NCI-H82 (cell line): Measurements from ENCODE around the gene PDGFC.

Source experiments
- DNase-seq: peaks from one replicate; lab custom pipeline; 2025; lab: John Stamatoyannopoulos, UW

The PDGFC gene

DNA sequence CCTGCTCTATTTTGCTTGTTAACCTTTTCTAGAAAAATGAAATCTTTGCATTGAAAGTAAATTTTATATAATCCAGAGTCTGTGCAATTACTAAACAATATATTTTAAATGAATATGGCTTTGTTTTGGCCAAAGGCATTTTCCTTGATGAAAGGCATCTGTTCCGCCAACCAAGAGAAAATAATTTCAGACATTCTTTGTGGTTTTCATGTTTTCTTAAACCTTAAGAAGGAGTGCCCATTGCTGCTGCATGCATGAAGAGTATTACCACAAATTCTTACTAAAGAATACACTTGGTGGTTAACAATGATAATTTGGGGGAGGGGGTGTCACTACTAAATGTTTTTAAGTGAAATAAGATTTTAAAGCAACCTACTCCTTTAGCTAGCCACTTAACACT lies 2.7 kb upstream of the PDGFC start:
- no peak for DNase-seq

GRCh38 chr4:156972379-156973015 lies 898 bp upstream of the PDGFC start:
- no peak for DNase-seq

DNA sequence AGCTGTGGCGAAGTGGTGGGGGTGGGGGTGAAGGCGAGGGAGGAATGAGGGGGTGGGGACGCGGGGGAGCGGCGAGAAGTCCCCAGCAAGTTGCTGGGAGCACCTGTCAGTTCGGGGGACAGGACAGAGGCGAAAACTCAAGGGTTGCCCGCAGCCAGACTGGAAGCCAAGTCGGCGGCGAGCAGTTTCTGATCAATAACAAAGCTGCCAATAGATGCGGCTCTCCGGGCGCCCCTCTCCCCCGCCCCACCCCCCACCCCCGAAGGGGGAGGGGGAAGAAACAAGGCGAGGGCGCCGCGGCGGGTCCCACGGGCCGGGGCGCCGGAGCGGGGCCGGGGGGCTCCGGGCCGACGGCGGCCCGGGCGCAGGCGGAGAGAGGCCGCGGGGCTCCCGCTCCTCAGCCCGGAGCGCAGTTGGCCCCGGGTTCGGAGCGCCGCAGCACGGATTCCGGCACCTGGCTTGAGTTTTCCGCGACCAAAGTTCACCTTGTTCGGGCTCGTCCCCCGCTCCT lies 379 bp downstream of the PDGFC start:
- DNase-seq: peak; percentile 54

GRCh38 chr4:156970501-156971164 lies 966 bp downstream of the PDGFC start:
- DNase-seq: peak; percentile 73

GRCh38 chr4:156969911-156970310 lies 1.7 kb downstream of the PDGFC start:
- peak; percentile 7 for DNase-seq

DNA sequence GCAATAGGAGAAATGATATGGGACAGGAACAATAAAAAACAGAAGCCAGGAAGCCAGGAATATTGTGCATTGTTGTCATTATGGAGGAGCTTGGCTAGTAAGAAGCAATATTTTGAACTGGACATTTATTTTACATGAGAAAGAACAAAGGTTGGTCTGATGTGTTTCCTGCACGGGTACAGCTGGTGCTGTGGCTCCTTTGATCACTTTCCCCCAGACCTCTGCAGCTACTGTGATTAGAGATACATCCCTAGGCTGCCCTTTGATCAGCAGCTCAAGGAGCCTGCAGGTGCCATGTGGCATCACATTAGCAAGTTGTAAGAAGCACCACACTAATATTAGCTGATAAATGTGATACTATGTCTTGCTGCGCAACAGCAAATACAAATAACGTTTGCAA lies 2.5 kb downstream of the PDGFC start:
- DNase-seq: peak; percentile 35

DNA sequence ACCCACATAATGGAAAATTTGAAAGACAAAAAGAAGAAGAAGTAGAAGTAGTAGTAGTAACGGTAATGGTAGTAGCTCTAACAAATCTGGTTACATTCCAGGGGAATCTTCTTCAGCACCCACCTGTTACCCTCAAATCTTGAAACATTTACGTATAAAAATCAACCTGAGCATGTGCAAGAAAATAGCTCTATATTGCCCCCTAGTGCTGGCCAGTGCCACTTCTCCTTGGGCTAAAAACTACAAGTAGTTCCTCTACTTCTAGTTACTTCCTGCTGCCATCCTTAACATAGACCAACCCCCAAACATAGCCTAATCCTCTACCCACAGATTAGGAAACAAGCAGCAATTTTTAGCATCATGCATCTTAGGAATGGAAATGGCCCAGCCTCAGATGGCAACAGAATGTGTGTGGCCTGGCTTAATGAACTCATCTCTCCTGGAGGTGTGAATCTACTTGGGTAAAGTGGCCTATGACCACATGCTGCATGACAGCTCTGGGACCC lies 3.1 kb downstream of the PDGFC start:
- DNase-seq: peak; percentile 78

DNA sequence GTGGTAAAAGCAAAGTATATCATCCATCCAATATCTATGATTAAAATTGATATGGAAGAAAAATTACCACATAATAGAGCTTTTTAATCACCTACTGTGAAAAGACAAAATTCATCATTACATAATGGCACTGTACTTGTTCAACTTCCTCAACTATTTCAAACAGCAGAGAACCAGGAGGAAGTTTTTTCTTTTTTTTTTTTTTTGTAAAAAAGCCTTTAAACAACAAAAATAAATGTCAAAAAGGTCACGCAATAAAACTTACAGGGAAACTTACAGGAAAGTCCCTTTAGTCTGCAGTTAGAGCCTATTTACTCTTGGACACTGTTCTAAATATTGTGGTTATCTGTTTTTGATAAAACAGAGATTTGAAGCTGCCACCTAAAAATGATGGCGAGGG lies 4.8 kb downstream of the PDGFC start:
- DNase-seq: no peak

GRCh38 chr4:156963419-156963818 lies 8.2 kb downstream of the PDGFC start:
- DNase-seq: no peak

DNA sequence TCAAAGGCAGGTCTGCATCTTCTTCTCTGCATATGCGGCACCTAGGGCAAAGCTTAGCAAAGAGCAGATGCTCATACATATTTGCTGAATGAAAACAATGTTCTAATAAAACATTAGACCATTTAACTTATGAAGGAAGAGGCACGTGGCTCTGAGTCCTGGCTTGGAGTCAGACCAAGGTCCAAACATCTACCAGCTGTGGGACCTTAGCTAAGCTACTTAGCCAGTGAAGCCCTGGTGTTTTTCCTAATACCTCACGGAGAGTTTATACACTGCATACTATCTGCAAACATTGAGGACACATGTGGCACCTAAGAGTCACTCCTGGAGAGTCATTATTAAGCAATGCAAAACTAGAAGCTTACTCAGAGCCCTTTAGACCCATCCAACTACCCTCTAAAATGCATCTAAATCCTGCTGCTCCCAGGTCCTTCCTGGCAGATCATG lies 9.0 kb downstream of the PDGFC start:
- peak; percentile 66 for DNase-seq

DNA sequence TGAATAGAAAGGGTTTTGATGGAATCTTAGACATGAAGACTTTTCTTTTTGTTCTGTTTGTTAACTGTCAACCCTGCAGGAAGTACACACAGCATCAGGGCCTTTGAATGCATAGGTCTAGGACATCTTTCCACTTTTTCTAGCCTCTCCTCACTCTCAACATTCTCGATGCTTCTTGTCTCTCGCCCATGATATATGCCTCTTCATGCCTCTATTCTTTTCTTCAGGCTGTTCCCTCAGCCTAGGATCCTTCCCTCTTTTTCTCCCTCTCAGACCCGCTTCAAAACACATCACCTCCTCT lies 9.6 kb downstream of the PDGFC start:
- no peak for DNase-seq

DNA sequence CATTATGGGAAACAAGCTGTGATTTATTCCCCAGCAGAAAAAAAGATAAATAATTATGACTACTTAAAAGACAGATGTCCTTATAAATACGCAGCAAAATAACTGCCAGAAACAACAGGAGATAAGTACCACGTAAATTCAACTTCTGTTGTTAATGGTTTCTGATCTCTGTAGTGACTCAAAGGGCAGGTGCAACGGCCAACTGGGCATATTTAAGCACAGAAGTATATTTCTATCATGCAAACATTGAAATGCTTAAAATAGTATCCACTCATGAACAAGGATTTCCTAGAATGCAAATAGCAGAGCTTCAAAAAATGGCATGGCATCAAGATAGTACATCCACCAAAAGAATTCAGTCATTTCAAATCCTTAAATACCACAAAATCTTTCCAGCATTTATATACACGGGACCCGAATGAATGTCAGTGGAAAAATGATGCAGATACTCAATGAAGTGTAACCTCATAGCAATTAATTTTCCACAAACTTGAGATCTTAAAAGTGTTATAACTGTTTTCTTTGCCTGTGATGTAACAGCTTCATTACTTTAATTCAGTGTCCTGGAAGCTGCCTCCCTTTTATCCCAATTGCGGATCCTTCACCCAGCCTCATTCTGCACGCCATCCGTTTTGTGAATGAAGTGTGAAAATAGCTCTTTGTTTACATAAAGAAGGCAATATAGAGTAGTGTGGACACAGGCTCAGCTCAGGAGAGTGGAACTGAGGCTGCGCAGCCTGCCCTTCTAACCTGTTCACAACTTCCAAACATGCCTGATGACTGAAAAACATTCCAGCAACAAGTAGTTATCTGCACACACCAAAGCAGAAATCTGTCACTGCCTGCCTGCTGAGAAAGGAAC lies 10.2 kb downstream of the PDGFC start:
- no peak for DNase-seq

DNA sequence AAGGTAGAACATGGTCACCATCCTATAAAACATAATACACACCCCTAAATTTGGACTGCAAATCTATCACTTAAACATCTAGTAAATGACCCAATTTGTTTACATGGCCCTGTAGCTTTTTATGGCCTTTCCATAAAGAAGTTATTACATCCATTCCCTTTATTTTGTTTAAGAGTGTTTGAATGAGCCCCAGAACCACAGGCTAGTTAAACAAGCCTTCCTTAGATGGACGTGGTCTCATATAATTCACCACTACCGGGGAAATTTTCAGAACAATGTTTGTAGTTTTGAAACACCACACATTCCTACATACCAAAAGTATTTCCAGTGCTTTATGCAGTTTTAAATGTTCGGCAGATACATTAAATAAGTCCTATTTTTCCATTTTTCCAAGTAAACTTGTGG lies 12.3 kb downstream of the PDGFC start:
- no peak for DNase-seq

DNA sequence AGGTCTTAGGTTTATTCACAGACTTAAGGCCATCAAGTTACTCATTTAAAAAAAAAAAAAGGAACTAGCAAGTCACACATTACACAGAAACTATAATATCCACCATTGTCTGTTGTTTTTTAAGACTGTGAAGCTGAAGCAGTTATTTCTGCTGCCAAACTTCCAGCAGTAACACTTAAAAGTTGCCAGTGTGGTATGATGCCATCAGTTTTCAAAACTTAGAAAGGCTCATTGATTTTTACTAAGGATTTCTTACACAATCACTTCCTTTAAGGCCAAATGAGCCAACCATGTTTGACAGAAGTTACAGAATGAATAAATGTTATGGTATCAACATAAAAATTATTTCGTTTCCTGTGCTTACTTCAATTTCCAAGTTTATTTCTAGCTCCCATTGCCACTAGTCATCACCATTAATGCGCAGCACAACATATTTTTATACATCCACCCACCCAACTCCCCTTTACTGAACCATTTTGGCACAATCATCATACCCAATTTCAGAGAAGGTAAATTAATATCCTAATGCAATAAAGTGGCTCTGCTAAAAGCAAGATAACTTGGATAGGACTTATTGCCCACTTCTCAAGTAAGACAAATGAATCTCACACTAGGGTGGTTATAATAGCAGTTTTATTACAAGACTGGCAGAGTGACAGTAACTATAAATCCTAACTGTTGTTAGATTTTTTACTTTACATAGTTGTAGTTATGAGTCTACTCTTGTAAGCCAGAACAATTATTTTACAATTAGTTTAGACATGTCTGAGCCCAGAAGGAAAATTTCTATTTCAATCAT lies 13.1 kb downstream of the PDGFC start:
- no peak for DNase-seq

- DNase-seq: no peak
These were observed 14.0 kb downstream of the PDGFC start for GRCh38 chr4:156957556-156957955.

DNA sequence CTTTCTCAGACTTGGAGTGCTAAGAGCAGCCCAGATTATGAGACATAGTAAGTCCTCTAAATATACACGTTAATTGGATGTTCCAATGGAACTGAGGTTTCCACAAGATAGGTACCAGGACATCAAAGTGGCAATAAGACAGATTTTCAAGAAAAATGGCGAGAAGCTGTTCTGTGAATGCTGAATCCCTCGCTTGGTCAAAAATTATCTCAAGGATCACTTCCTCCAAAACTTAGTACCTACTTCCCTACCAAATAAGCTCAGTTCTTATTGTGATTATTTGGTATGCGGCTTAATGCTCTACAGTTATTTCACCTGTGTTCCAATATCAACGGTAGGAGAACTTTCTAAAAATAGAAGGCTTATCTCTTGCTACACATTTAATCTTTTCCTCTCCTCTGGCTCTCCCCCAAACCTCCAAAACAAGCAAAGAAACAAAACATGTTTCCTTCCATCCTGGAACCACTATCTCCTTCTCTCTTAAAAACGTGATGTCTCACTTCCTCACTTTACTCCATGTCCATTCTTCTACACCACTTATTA lies 14.7 kb downstream of the PDGFC start:
- no peak for DNase-seq

- no peak for DNase-seq
These were observed 15.2 kb downstream of the PDGFC start for GRCh38 chr4:156956359-156956758.

- DNase-seq: peak; percentile 51
These were observed 17.0 kb downstream of the PDGFC start for GRCh38 chr4:156954587-156954986.

DNA sequence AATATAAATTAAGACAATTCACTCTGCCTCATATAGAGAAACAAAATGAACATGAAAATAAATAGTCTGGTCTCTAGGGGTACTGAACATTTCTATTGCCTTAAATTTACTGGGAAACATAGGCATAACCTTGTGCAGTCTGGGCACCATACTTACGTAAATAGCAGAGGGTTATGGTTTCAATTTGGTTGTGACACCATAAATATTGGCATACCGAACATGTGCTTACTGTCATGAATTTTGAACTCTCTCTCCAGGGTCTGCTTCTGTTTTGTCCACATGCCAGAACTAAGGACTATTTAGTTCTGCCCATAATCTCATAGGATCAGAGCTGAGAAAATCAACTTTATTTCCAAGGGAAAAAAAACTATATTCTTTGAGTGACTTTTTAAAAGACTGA lies 17.6 kb downstream of the PDGFC start:
- no peak for DNase-seq

DNA sequence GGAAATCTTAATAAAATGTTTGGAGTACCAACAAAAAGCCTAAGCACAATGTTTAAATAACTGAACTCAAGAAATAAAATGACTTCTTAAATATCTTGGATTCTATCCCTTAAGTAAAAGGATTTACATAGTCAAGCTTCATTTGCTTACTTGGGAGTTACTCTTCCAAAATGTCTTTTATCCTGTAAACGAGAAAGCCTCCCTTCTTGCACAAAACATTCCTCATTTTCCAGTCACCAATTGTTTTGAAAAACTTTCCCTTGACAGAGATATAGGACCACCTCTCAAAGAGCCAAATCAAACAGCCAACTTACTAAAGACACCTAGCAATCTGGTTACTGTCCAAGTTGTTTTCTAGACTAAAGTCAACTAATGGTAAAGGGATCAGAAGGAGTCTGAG lies 18.6 kb downstream of the PDGFC start:
- DNase-seq: no peak

DNA sequence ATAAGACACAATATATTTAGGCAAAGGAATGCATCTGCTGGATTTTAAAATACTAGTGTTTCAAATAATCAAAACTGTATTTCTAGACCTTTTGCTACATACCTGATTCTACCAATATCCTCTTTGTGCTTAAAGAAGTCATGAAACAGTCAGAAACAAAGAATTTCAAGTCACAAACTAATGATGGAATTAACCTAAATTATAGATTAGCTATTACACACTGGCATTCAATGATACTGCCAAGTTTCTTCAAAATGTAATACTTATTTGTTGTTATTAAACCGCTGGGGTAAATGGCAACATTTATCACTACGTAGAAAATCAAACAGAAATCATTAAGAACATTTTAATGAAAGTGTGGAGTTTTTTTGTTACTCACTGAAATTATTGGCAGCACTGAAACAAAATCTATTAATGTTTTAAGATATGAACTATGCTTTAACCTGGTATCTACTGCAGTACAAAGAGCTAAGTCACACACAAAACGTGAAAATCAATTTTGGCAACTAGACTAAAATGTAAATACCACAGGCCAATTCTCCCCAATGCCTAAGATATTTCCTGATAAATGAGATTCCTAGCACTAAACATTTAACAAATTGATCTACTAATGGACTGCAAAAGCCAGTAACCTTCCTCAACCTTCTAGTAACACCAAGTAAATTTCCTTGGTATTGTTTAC lies 19.4 kb downstream of the PDGFC start:
- DNase-seq: no peak
